GM12878 (cell line): ENCODE results near the gene SQOR. TPM values are rescaled to one million over a fixed set of nuclear protein-coding genes. Genes with fewer than 3 reads are reported as not detected.

Experiments
- EP300 ChIP-seq, 2 experiments: fragments of 150-350 bp in 1 of 2; IDR thresholded peaks; 2 replicates each; pipeline ENCODE4 v1.6.1; 2011 to 2012; ENCODE audit warnings: low read depth in 2 of 2, low read length in 2 of 2, borderline replicate concordance in 1 of 2, improper control_type of control experiment in 1 of 2, inconsistent platforms in 1 of 2; ENCODE audit not compliant: control insufficient read depth in 1 of 2
- EZH2 ChIP-seq: IDR thresholded peaks from 2 replicates; pipeline ENCODE4 v1.6.1; 2012; ENCODE audit warnings: low read depth, mild to moderate bottlenecking, control low read depth, inconsistent platforms, low read length, borderline replicate concordance; ENCODE audit not compliant: control insufficient read depth
- FOXK2 ChIP-seq: fragments of 450-650 bp; IDR thresholded peaks from 2 replicates; pipeline ENCODE4 v1.6.1; 2017; ENCODE audit warnings: mild to moderate bottlenecking, moderate library complexity
- HDAC6 ChIP-seq: fragments of 200-600 bp; sonication (generic); IDR thresholded peaks from one replicate; pipeline ENCODE4 v1.8.0; 2017; ENCODE audit warnings: antibody characterized with exemption; ENCODE audit not compliant: unreplicated experiment
- IKZF2 ChIP-seq, 2 experiments: fragments of 450-650 bp; IDR thresholded peaks; 2 replicates each; pipeline ENCODE4 v1.6.1; 2017; ENCODE audit warnings: mild to moderate bottlenecking in 2 of 2, moderate library complexity in 2 of 2
- JUNB ChIP-seq: IDR thresholded peaks from 2 replicates; pipeline ENCODE4 v1.6.1; 2016; ENCODE audit warnings: antibody characterized with exemption, mild to moderate bottlenecking
- NFIC ChIP-seq: IDR thresholded peaks from 2 replicates; pipeline ENCODE4 v1.6.1; 2012; ENCODE audit warnings: low read depth, mild to moderate bottlenecking, inconsistent platforms, low read length, moderate library complexity
- NR2C1 ChIP-seq: fragments of 450-650 bp; IDR thresholded peaks from 2 replicates; pipeline ENCODE4 v1.6.1; 2017; ENCODE audit warnings: antibody characterized with exemption, mild to moderate bottlenecking, moderate library complexity
- PAX8 ChIP-seq: fragments of 450-650 bp; IDR thresholded peaks from 2 replicates; pipeline ENCODE4 v1.6.1; 2017; ENCODE audit warnings: mild to moderate bottlenecking, moderate library complexity
- RAD21 ChIP-seq: IDR thresholded peaks from 2 replicates; pipeline ENCODE4 v1.6.1; 2011; ENCODE audit warnings: mild to moderate bottlenecking, low read depth, low read length, moderate library complexity; ENCODE audit not compliant: insufficient read depth
- RELA ChIP-seq: fragments of 450-650 bp; IDR thresholded peaks from 2 replicates; pipeline ENCODE4 v1.8.0; 2014; ENCODE audit warnings: borderline replicate concordance; ENCODE audit not compliant: partially characterized antibody
- YBX1 ChIP-seq: fragments of 450-650 bp; IDR thresholded peaks from 2 replicates; pipeline ENCODE4 v1.6.1; 2016; ENCODE audit warnings: antibody characterized with exemption
- ZNF622 ChIP-seq: fragments of 450-650 bp; IDR thresholded peaks from 2 replicates; pipeline ENCODE4 v1.6.1; 2017; ENCODE audit warnings: mild to moderate bottlenecking, inconsistent platforms
- polyA plus RNA-seq, 11 experiments: library from polyadenylated mRNA; depleted of rRNA in 4 of 11; unstranded in 6 of 11; stranded (reverse) in 5 of 11; fragments of >200 nt; fragmentation: Nextera tagmentation in 4 of 11; fragmentation: Illumina TruSeq in 1 of 11; extraction: Ambion mirVana in 4 of 11; extraction: Trizol in 1 of 11; gene quantifications; 1 replicate in 1 of 11; 2 replicates in 10 of 11; pipeline versions ENCODE4 v1.2.1 to v1.2.3, GENCODE V29; 2011 to 2016; ENCODE audit warnings: inconsistent platforms in 2 of 11, missing spikeins in 2 of 11, low read depth in 1 of 11
- total RNA-seq, 4 experiments: library from RNA; depleted of rRNA in 3 of 4; stranded (reverse); fragments of >200 nt in 3 of 4; fragmentation: Illumina TruSeq in 1 of 4; extraction: Trizol in 1 of 4; gene quantifications; 2 replicates each; pipeline versions ENCODE4 v1.2.1 to v1.2.3, GENCODE V29; 2013 to 2021
- TF ChIP-seq, protein P1 (sequence below): fragments of 450-650 bp; IDR thresholded peaks from 2 replicates; pipeline ENCODE4 v1.6.1; 2016; ENCODE audit warnings: mild to moderate bottlenecking, moderate library complexity, borderline replicate concordance
- TF ChIP-seq, protein P2 (sequence below): fragments of 450-650 bp; IDR thresholded peaks from 2 replicates; pipeline ENCODE4 v1.6.1; 2018; ENCODE audit warnings: borderline replicate concordance, mild to moderate bottlenecking; ENCODE audit not compliant: partially characterized antibody
- TF ChIP-seq, protein P3 (sequence below): IDR thresholded peaks from 2 replicates; pipeline ENCODE4 v1.6.1; 2012; ENCODE audit warnings: mild to moderate bottlenecking, low read depth, low read length
- TF ChIP-seq, protein P4 (sequence below): IDR thresholded peaks from 2 replicates; pipeline ENCODE4 v1.6.1; 2012; ENCODE audit warnings: low read depth, low read length, improper control_type of control experiment

The SQOR gene
- total and polyA plus RNA-seq, 10 of the 15 experiments (the other 5 are each of a cell fraction or from before 2014, with no cell fraction given): 14.5 to 74.7 (median 44.2) TPM

DNA sequence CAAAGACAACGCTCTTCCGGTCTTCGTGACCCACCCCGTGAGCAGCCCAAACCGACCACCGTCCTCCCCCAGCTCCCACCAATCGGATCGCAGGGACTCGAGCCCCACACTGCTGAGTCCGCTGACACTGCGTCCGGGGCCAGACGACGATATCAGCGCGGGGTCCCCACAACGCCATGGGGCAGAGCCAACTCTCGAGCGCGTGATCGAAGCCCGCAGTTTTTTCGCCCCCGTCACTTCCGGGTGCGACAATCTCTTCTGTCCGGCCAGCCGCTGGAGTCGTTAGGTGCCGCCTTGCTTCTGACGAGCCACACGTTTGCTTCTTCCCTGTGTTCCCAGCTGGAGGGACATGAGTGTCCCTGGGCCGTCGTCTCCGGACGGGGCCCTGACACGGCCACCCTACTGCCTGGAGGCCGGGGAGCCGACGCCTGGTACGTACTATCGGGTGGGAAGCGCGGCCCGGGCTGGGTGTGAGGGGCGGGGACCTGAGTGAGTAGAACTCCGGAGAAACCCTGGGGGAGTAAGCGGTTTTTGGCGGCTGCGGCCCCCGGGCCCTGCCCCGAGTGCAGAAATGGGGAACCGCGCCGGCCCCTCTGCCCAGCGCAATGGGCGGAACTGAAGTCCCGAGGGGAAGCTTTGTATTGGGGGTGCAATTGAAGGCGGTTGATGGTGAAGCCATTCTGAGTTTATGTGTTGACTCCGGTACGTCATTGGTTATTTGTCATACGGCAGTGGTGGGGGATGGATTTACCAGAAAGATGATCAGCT lies 47.5 kb upstream of the SQOR start, which contains the start of gene BLOC1S6 (continued):
- TF ChIP-seq, protein P1, sequence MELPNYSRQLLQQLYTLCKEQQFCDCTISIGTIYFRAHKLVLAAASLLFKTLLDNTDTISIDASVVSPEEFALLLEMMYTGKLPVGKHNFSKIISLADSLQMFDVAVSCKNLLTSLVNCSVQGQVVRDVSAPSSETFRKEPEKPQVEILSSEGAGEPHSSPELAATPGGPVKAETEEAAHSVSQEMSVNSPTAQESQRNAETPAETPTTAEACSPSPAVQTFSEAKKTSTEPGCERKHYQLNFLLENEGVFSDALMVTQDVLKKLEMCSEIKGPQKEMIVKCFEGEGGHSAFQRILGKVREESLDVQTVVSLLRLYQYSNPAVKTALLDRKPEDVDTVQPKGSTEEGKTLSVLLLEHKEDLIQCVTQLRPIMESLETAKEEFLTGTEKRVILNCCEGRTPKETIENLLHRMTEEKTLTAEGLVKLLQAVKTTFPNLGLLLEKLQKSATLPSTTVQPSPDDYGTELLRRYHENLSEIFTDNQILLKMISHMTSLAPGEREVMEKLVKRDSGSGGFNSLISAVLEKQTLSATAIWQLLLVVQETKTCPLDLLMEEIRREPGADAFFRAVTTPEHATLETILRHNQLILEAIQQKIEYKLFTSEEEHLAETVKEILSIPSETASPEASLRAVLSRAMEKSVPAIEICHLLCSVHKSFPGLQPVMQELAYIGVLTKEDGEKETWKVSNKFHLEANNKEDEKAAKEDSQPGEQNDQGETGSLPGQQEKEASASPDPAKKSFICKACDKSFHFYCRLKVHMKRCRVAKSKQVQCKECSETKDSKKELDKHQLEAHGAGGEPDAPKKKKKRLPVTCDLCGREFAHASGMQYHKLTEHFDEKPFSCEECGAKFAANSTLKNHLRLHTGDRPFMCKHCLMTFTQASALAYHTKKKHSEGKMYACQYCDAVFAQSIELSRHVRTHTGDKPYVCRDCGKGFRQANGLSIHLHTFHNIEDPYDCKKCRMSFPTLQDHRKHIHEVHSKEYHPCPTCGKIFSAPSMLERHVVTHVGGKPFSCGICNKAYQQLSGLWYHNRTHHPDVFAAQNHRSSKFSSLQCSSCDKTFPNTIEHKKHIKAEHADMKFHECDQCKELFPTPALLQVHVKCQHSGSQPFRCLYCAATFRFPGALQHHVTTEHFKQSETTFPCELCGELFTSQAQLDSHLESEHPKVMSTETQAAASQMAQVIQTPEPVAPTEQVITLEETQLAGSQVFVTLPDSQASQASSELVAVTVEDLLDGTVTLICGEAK: peak; percentile 98
- no peak for TF ChIP-seq EZH2
- peak; percentile 30; the same call in 1 of the 2 replicates for TF ChIP-seq NR2C1
- TF ChIP-seq, protein P2, sequence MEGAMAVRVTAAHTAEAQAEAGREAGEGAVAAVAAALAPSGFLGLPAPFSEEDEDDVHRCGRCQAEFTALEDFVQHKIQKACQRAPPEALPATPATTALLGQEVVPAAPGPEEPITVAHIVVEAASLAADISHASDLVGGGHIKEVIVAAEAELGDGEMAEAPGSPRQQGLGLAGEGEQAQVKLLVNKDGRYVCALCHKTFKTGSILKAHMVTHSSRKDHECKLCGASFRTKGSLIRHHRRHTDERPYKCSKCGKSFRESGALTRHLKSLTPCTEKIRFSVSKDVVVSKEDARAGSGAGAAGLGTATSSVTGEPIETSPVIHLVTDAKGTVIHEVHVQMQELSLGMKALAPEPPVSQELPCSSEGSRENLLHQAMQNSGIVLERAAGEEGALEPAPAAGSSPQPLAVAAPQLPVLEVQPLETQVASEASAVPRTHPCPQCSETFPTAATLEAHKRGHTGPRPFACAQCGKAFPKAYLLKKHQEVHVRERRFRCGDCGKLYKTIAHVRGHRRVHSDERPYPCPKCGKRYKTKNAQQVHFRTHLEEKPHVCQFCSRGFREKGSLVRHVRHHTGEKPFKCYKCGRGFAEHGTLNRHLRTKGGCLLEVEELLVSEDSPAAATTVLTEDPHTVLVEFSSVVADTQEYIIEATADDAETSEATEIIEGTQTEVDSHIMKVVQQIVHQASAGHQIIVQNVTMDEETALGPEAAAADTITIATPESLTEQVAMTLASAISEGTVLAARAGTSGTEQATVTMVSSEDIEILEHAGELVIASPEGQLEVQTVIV: peak; percentile 41
- peak; percentile 67 to 73 for TF ChIP-seq IKZF2 (IDR thresholded peaks at IDR 0.05)
- TF ChIP-seq RELA: no peak
- TF ChIP-seq, protein P3, sequence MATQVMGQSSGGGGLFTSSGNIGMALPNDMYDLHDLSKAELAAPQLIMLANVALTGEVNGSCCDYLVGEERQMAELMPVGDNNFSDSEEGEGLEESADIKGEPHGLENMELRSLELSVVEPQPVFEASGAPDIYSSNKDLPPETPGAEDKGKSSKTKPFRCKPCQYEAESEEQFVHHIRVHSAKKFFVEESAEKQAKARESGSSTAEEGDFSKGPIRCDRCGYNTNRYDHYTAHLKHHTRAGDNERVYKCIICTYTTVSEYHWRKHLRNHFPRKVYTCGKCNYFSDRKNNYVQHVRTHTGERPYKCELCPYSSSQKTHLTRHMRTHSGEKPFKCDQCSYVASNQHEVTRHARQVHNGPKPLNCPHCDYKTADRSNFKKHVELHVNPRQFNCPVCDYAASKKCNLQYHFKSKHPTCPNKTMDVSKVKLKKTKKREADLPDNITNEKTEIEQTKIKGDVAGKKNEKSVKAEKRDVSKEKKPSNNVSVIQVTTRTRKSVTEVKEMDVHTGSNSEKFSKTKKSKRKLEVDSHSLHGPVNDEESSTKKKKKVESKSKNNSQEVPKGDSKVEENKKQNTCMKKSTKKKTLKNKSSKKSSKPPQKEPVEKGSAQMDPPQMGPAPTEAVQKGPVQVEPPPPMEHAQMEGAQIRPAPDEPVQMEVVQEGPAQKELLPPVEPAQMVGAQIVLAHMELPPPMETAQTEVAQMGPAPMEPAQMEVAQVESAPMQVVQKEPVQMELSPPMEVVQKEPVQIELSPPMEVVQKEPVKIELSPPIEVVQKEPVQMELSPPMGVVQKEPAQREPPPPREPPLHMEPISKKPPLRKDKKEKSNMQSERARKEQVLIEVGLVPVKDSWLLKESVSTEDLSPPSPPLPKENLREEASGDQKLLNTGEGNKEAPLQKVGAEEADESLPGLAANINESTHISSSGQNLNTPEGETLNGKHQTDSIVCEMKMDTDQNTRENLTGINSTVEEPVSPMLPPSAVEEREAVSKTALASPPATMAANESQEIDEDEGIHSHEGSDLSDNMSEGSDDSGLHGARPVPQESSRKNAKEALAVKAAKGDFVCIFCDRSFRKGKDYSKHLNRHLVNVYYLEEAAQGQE: peak; percentile 8; the same call in 1 of the 2 replicates
- TF ChIP-seq HDAC6: no peak
- TF ChIP-seq JUNB: no peak
- TF ChIP-seq RAD21: no peak
- TF ChIP-seq YBX1: no peak
- TF ChIP-seq PAX8: no peak
- TF ChIP-seq NFIC: peak; percentile 13; the same call in 1 of the 2 replicates
- TF ChIP-seq, protein P4, sequence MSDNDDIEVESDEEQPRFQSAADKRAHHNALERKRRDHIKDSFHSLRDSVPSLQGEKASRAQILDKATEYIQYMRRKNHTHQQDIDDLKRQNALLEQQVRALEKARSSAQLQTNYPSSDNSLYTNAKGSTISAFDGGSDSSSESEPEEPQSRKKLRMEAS: peak; percentile 36
- peak in 1 of 2 experiments; percentile 10; a peak in 1 of 4 replicates for TF ChIP-seq EP300 (IDR thresholded peaks at IDR 0.05; ENCODE audit: borderline replicate concordance in 1 of 2, control insufficient read depth in 1 of 2, low read depth in 2 of 2, low read length in 2 of 2)
- no peak for TF ChIP-seq ZNF622
- TF ChIP-seq FOXK2: peak; percentile 54
